NCI-H1930 (cell line): ENCODE data around the gene HAPSTR1.
"Not testable (repeated sequence)": the region's sequence is repeated elsewhere in the genome, so short reads cannot be mapped to it uniquely, and the experiment has no call there.

Experiments used
- DNase-seq, 2 experiments: peaks; one replicate each; lab custom pipeline; 2025; lab: John Stamatoyannopoulos, UW

Gene HAPSTR1

GRCh38 chr16:9071377-9071776 lies 20.1 kb upstream of the HAPSTR1 start:
- no peak for DNase-seq

- peak in 1 of 2 experiments; percentile 65 for DNase-seq
Measured at GRCh38 chr16:9072806-9073341, 18.6 kb upstream of the HAPSTR1 start.

- no peak for DNase-seq
Measured at GRCh38 chr16:9075299-9076071, 16.0 kb upstream of the HAPSTR1 start.

GRCh38 chr16:9077091-9077809 lies 14.2 kb upstream of the HAPSTR1 start:
- DNase-seq, result no peak

- DNase-seq, result not testable (repeated sequence)
Measured at GRCh38 chr16:9078467-9079429, 12.7 kb upstream of the HAPSTR1 start.

- DNase-seq, result no peak
Measured at GRCh38 chr16:9079430-9079812, 12.0 kb upstream of the HAPSTR1 start.

- DNase-seq, result no peak
Measured at GRCh38 chr16:9081158-9081557, 10.3 kb upstream of the HAPSTR1 start.

GRCh38 chr16:9081843-9082242 lies 9.6 kb upstream of the HAPSTR1 start:
- no peak for DNase-seq

- DNase-seq, result no peak
Measured at GRCh38 chr16:9082422-9082821, 9.0 kb upstream of the HAPSTR1 start.

- not testable (repeated sequence) for DNase-seq
Measured at GRCh38 chr16:9087733-9088132, 3.7 kb upstream of the HAPSTR1 start.

GRCh38 chr16:9088848-9089247 lies 2.6 kb upstream of the HAPSTR1 start:
- no peak for DNase-seq

GRCh38 chr16:9089660-9090059 lies 1.8 kb upstream of the HAPSTR1 start:
- no peak for DNase-seq

GRCh38 chr16:9090101-9090959 lies 1.1 kb upstream of the HAPSTR1 start:
- DNase-seq, result peak; percentile 28 to 64

GRCh38 chr16:9091867-9092281 lies 430 bp downstream of the HAPSTR1 start:
- DNase-seq, result no peak

GRCh38 chr16:9092282-9092977 lies 986 bp downstream of the HAPSTR1 start:
- no peak for DNase-seq

GRCh38 chr16:9092978-9093344 lies 1.5 kb downstream of the HAPSTR1 start:
- DNase-seq, result no peak

GRCh38 chr16:9094011-9094846 lies 2.8 kb downstream of the HAPSTR1 start:
- no peak for DNase-seq

GRCh38 chr16:9095171-9095570 lies 3.7 kb downstream of the HAPSTR1 start:
- no peak for DNase-seq

GRCh38 chr16:9095656-9096397 lies 4.4 kb downstream of the HAPSTR1 start:
- DNase-seq, result no peak
